Middle frontal gyrus (tissue), 1 donor: ENCODE results near the gene NFIB.

ENCODE experiments used
- DNase-seq: peaks from one replicate; pipeline ENCODE4 v3.0.0-alpha.2; 2015; ENCODE audit warnings: low spot score; ENCODE audit errors: extremely low spot score

Gene NFIB

DNA sequence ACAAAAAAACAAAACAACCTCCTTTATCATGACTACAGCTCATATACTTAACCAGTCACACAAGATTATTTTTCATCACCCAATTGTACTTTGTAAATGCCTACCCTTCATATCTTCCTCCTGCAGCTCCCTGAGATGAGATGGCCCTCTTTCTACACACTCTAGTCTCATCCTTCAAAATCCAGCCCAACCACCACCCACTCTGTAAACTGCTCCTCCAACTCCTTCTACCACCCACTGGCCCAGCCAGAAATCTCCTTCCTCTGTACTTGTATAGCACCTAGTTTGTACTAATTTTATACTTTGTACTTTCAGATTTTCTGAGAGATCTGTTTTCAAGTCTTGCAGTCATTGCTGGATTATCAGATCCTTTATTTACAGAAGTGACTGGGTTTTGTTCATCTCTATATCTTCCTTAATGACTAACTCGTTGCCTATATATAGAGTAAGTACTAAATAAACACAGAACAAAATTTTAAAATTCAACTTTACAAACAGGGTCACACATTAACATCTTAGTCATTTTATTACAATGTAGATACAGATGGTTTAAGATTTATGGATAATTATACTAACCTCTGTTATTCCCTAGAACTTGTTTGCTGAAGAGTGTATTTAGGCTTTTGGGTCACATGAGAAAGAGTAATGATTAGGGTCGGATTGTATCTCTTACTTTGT lies 155.7 kb downstream of the NFIB start:
- no peak for DNase-seq

DNA sequence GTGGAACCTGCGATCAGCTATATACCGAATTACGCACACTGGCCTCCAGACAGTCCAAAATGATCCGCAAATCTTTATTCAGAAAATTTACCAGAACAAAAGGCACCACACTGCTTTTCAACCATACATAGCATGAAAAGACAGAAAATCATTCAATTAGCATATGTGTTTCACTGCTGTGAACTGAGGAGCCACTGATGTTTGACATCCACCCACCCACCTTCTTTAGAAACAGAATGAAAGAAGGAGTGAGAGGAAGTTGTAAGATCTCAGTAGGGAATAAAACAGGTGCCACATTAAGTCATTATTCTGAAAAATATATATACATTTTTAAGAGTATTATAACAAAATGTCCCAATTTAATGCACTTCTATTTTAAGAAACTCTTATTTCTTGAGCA lies 156.8 kb downstream of the NFIB start:
- DNase-seq, result no peak

DNA sequence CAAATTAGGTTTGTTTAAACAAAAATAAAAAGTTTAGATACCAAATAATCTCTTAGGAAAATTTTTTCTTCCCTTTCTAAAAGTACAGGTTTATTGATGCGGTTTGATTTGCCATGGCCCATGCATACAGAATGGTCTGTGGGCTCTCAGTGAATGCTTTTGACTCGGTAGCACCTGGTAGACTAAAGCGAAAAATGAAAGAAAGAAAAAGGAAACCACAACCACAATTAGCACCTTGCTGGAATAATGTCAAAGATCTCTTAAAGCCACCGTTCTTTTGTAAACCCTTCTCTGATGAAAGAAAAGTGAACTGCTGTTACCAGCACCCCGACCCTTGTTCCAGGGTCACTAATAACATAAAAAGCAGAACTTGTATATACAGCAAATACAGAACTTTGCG lies 157.9 kb downstream of the NFIB start:
- DNase-seq, result no peak

DNA sequence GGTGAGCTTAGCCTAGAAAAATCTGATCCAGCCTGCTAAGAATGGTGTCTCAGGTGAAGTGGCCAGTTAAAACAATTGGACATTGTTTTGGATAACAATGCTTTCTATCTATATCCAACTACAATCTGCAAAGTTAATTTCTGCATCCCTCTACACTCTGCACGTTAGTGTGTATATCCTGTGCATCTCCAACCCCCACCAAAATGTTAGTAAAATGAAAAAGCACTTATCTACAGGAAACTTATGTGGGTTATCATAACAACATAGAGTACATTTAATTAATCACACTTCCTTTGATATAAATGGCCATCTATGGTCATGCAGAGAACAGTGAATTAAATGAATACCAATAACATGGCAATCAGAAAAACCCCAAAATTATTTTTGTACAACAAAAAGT lies 158.7 kb downstream of the NFIB start:
- no peak for DNase-seq

DNA sequence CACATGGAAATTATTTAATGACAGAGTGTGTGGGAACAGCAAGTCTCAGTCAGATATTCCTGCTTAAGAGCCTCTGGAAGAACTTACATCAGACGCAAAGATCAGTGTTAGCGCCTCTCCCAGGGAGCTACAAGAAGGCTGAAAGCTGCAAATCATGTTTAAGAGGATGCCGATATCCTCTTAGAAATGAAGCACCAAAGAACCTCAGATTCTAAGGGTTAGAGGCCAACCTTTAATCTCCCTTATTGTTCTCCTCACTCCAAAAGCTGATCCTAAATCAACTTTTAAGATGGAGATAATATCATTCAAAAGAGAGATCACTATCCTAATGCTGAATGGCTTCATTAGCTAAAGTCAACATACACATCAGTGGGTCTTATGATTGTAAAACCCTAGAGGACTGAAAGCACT lies 160.6 kb downstream of the NFIB start:
- no peak for DNase-seq

- DNase-seq, result no peak
These were observed 162.5 kb downstream of the NFIB start for GRCh38 chr9:14151451-14151850.

GRCh38 chr9:14148501-14149103 lies 165.3 kb downstream of the NFIB start:
- DNase-seq, result no peak

GRCh38 chr9:14147738-14148137 lies 166.2 kb downstream of the NFIB start:
- no peak for DNase-seq

DNA sequence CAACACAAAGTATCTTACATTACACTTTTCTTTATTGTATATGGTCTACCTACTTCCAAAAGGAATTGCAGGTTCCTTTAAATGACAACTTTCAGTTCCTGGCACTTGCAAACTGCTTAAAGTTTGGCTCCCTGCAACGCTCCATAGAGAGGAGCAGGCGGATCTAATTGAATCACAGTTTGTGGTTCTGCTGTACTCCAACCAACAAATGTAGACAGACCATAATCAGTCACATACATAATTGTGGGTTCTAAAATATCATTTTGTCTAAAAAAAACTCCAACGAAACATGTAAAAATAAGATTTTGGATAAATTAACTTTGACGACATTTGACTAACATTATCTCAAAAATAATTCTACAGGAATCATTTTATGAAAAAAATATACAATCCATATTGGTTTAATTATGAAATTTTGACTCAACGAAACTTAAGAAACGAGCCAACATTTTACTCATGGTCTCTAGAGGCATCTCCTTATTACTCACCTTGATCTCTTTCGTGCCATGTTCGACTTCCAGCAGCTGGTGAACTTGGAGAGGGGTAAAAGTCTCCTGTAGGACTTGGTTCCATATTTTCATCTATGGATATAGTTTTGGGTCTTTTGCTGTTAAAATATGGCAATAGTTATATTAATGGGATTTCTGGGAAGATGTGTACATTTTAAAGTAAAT lies 167.6 kb downstream of the NFIB start:
- DNase-seq, result no peak

GRCh38 chr9:14144215-14144614 lies 169.7 kb downstream of the NFIB start:
- DNase-seq, result no peak

DNA sequence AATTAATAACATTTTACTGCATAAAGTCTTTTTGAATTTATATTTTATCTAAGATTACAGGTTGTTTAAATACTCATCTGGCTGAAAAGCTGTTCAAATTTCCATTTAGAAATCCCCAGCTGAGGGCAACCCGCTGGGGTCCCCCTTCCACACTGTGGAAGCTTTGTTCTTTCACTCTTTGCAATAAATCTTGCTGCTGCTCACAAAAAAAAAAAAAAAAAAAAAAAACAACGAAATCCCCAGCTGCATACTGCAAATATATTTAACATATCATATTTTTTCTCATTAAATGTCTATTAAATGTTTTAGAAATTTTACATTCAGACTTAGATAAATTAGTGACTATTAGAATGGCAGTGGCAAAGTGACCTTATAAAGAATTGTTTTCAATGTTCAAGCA lies 172.2 kb downstream of the NFIB start:
- DNase-seq, result no peak

GRCh38 chr9:14140096-14140697 lies 173.7 kb downstream of the NFIB start:
- DNase-seq, result no peak

GRCh38 chr9:14139287-14139686 lies 174.7 kb downstream of the NFIB start:
- no peak for DNase-seq

DNA sequence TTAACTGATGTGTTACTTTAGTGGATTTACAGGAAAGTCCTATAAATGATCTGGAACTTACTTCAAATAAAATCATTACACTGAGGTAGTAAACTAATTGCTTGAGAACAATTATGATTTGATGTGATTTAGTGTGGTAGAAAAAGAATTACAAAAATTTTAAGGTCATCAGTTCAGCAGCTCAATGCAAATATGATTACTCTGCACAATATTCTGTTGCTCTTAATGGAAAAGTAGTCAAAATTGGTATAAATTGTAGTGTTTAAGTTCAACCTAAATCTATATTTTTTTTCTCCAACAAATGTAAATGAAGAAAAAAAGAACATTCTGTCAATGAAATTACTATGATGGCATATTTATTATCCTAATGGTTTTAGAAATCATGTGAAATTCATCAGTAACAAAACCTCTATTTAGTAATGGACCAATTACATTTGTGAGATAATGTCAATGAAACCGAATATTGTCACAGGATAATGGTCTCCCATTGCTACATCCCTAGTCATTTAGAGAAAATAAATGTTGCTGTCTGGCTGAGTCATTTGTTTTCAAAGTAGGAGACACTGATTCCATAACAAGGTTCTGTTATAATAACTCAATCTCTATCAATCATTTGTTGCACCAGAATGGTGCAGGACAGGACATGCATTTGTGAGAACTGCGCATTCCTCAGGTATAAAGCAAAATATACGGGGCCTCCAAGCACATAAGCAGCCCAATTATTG lies 177.1 kb downstream of the NFIB start:
- no peak for DNase-seq

DNA sequence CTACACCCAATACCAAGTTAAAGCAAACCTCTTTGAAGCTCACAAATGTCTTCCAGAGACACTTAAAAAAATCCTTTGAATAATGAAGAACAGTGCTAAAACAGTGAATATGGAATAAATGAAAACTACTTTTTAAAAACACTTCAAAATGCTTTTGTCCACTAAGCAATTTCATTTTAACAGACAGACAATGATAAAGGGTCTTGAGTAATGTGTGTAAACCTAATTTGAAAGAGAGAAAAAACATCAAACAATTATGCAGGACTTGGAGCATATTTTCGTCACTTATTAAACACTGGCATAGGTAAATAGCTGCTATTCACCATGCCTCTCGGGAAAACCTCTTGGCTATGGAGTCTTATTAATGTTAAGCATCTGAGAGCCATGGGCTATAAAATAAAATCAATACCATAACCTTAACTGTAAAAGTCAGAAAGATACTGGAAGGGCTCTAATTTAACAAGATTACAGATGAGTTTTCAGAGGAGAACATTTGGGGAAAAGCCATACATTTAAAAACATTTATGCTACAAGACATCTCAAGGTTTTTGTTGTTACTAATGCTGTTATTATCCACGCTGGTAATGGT lies 177.8 kb downstream of the NFIB start:
- DNase-seq, result no peak

DNA sequence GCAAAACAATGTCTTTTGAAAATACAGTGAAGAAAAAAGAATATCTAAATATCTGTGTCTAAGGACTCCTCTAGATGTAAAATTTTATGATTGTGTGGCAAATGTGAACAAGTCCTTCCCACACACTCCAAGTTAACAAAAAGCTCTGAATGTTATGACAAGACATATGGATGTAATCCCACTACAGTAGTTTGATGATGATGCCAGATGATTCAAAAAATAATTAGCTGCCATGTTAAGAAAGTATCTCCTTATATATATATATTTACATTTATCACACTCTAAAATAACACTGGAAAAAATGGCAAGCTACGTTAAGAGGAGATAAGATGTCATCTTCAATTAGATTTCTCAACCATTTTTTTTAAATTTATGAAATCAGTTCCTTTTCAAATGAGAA lies 178.5 kb downstream of the NFIB start:
- DNase-seq, result no peak

DNA sequence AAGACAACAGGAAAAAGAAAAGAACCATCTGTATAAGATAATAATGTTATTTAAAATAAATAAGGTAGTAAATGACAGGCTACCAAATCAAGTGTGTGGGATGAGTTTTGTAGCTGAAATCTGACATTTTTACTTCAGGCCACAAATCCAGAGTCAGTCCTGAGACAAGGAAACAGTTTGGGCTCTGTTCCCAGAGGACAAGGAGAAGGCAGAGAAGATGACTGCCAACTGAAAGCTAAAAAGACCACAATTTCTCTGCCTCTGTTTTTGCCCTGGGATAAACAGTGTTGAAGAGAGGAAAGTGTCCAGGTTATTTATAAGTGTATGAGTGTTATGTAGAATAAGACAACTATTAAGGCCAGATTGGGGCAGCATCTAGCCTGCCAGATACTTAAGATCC lies 180.5 kb downstream of the NFIB start:
- DNase-seq, result no peak

- no peak for DNase-seq
These were observed 181.2 kb downstream of the NFIB start for GRCh38 chr9:14132775-14133174.

DNA sequence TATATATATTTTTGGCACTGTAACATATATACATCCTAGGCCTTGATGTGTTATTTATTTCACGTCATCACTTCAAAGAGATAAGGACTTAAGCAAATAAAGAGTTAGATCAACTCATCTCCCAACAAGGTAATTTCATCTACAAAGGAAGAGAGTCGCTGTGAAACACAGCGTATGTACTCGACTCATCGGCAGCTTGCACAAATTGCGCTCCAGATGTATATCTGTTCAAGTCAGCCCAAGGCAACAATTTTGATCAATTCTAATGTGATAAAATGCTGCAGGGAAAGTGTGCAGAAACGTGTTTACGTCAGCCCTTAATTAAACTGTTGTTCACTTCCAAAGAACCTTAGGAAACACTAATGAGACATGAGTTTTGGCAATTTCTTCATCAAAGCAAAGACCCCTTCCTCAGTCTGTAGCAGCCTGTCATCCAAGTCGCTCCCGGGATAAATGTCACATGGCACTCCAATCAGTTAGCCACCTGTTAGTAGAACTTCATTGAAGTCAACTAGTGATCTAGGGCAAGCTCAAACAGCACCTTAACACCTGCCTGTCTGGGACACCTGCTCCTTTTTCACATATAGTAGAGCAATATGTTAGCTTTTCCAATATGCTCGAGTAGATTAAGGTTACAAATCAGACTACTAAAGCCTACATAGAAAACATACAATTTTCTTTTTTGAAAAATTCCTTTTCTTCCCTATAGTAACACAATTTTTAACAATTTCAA lies 182.4 kb downstream of the NFIB start:
- no peak for DNase-seq

DNA sequence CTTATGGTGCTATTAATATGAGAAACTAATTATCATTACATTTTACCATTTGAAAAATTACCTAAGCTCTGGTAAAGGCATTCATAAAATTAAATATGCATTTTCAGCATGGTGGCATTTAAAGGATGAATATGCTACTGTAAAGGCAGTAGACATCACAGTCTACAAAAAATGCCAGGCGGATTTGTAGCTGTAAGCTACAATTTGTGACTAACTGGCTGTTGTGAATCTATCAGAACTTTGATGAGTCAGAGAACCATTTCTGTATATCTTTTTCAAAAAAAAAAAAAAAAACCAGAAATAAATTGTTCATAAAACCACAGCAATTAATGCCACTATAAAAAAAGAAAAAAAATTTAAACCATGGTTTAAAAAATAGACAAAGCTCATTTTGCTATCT lies 186.3 kb downstream of the NFIB start:
- DNase-seq, result no peak
